Activated naive CD8-positive, alpha-beta T cell treated with anti-CD3 and anti-CD28 coated beads, Interleukin-2, amount 50 U/mL, for 24 hours (primary cell): ENCODE results near the gene LDLRAD4.
A peak's percentile ranks its signal among the peaks of the same experiment; 100 is the strongest.
"Not testable (repeated sequence)": the region's sequence is repeated elsewhere in the genome, so short reads cannot be mapped to it uniquely, and the experiment has no call there.

Experiments used
- ATAC-seq: fragments of 150-1000 bp; cut with Tn5 transposase; one replicate; pipeline ENCODE4 v1.10.0; 2021
- DNase-seq: peaks from one replicate; pipeline ENCODE4 v3.0.0; 2021
- H3K27ac Mint-ChIP-seq: one replicate; pipeline ENCODE4 v1.8.0; 2021; ENCODE audit warnings: mild to moderate bottlenecking, mixed read lengths
- H3K27me3 Mint-ChIP-seq: one replicate; pipeline ENCODE4 v1.8.0; 2021; ENCODE audit warnings: mixed read lengths
- H3K36me3 Mint-ChIP-seq: one replicate; pipeline ENCODE4 v1.8.0; 2021; ENCODE audit warnings: low read depth, mixed read lengths
- H3K4me1 Mint-ChIP-seq: one replicate; pipeline ENCODE4 v1.8.0; 2021; ENCODE audit warnings: mixed read lengths
- H3K4me3 Mint-ChIP-seq: one replicate; pipeline ENCODE4 v1.8.0; 2021; ENCODE audit warnings: mild to moderate bottlenecking, moderate library complexity, mixed read lengths
- H3K9me3 Mint-ChIP-seq: one replicate; pipeline ENCODE4 v1.8.0; 2021; ENCODE audit warnings: mixed read lengths

LDLRAD4 gene

GRCh38 chr18:13259701-13260100 lies 41.1 kb downstream of the LDLRAD4 start:
- H3K27ac Mint-ChIP-seq: no peak overlapping the region
- ATAC-seq (no peak), DNase-seq (no peak)
- H3K27me3 Mint-ChIP-seq: peaks cover 1% of the 10 kb centered on the region
- no peak overlapping the region for H3K4me3 Mint-ChIP-seq
- H3K4me1 Mint-ChIP-seq: peaks cover 28% of the 10 kb centered on the region
- H3K9me3 Mint-ChIP-seq: no peaks in the 10 kb centered on the region
- no peaks in the 10 kb centered on the region for H3K36me3 Mint-ChIP-seq

- Mint-ChIP-seq H3K9me3 (no peaks in the 10 kb centered on the region), H3K27me3 (peaks cover 1% of the 10 kb centered on the region), H3K4me1 (peaks cover 35% of the 10 kb centered on the region), H3K36me3 (no peaks in the 10 kb centered on the region), H3K4me3 (no peak overlapping the region), H3K27ac (no peak overlapping the region)
- ATAC-seq: no peak
- DNase-seq: no peak
Measured at GRCh38 chr18:13260197-13260934, 41.8 kb downstream of the LDLRAD4 start.

DNA sequence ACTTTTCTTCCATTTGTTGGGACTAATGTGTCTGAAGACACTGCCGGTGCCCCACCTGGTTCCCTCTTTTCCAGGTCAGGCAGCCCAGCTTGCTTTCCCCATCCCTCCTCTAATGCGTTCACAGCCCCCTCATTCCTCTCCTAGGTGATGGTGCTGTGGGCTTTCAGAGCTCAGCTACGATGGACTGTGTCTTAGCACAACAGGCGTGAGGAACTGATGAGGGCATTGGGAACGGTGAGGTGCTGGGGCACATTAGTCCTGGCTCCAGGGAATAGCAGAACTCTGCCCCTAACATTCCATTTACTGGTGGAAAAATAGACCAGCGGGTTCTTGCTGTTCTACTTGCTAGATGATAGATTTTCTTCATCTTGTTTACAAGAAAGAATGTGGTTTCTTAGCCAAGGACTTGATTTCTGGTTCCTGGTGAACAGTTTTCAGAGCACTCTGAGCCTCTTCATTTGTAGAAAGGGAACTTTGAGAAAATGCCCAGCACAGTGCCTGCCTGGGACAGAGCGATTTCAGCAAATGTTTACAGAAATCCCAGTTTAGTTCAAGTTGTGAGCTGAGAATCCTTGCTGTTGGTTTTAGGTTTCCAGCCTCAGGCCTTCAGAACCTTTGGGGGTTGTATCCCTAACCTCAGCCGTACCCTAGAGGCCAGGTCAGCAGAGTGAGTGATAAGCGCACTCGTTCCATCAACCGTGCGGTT lies 42.5 kb downstream of the LDLRAD4 start:
- Mint-ChIP-seq H3K4me1 (peaks cover 42% of the 10 kb centered on the region), H3K27me3 (peaks cover 1% of the 10 kb centered on the region), H3K36me3 (no peaks in the 10 kb centered on the region), H3K4me3 (no peak overlapping the region), H3K27ac (no peak overlapping the region), H3K9me3 (no peaks in the 10 kb centered on the region)
- no peak for ATAC-seq
- DNase-seq: no peak

DNA sequence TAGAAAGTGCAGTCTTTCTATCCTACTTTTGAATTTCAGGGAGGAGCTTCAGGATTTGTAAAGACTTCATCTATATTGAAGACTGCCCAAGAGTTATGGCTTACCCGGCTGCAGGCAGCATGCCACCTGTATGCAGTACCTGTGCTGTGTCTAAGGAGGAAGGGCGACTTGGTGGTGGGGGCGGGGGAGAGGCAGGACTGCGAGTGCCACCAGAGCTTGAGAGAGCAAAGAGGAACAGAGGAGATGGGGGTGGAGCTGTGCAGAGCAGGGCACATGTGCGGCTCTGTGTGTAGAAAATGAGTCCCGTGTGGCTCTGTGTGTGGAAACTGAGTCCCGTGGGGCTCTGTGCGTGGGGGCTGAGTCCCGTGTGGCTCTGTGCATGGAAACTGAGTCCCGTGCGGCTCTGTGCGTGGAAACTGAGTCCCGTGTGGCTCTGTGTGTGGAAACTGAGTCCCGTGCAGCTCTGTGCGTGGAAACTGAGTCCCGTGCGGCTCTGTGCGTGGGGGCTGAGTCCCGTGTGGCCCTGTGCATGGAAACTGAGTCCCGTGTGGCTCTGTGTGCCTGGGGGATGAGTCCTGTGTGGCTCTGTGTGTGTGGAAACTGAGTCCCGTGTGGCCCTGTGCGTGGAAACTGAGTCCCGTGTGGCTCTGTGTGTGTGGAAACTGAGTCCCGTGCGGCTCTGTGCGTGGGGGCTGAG lies 43.2 kb downstream of the LDLRAD4 start:
- peaks cover 49% of the 10 kb centered on the region for H3K4me1 Mint-ChIP-seq
- DNase-seq (no peak), ATAC-seq (no peak)
- no peaks in the 10 kb centered on the region for H3K36me3 Mint-ChIP-seq
- no peaks in the 10 kb centered on the region for H3K9me3 Mint-ChIP-seq
- H3K4me3 Mint-ChIP-seq: no peak overlapping the region
- H3K27ac Mint-ChIP-seq: no peak overlapping the region
- H3K27me3 Mint-ChIP-seq: peaks cover 1% of the 10 kb centered on the region

GRCh38 chr18:13262358-13262680 lies 43.8 kb downstream of the LDLRAD4 start:
- not testable (repeated sequence) for H3K27me3 Mint-ChIP-seq, H3K9me3 Mint-ChIP-seq, H3K36me3 Mint-ChIP-seq, H3K27ac Mint-ChIP-seq, ATAC-seq, H3K4me3 Mint-ChIP-seq, DNase-seq
- peaks cover 54% of the 10 kb centered on the region for H3K4me1 Mint-ChIP-seq

- Mint-ChIP-seq H3K27ac (no peak overlapping the region), H3K27me3 (peaks cover 1% of the 10 kb centered on the region), H3K9me3 (no peaks in the 10 kb centered on the region), H3K4me3 (no peak overlapping the region), H3K36me3 (no peaks in the 10 kb centered on the region), H3K4me1 (peaks cover 62% of the 10 kb centered on the region)
- ATAC-seq: no peak
- no peak for DNase-seq
Measured at GRCh38 chr18:13262839-13263691, 44.5 kb downstream of the LDLRAD4 start.

DNA sequence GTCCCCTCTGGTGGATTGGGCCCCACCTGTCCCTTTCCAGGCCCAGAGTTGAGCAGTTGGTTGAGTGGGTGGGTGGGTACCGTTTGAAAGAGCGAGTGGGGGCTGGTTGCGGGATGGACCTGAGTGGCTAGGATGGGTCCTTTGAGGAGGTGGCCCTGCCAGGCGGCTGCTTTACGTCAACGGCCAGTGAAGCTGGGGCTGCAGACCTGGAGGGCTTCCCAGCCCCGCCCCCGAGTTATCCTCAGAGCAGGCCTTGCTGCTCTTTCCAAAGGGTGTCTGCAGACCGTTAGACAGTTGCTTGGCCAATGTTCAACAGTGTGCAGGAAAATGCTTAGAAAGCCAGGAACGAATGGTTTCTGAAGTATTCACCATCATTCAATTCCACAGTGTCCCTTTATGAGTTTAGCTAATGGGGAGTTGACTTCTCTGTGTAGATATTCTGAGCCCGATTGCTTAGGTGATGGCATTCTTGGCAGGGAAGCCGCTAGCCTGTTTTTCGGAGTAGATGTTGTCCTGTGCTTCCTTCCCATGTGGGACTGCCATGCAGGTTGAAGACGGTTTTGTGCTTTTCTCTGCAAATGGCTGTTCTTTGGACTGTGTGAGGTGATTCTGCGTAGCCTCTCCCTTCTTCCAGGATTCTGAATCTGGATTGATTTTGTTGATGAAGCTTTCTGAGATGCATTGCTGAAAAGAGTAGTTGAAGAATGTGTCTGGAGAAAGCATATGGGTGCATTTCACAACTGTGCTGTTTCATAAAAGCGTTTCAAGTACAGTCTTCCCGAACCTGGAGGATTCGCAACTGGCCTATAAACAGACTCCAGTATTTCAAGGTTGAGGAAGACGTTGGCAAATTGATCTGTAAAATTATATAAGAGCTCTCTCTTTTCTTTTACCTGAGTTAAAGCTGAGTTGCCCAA lies 45.8 kb downstream of the LDLRAD4 start:
- H3K27me3 Mint-ChIP-seq: peaks cover 1% of the 10 kb centered on the region
- H3K27ac Mint-ChIP-seq: no peak overlapping the region
- DNase-seq: no peak
- peaks cover 75% of the 10 kb centered on the region for H3K4me1 Mint-ChIP-seq
- no peak for ATAC-seq
- H3K9me3 Mint-ChIP-seq: no peaks in the 10 kb centered on the region
- H3K36me3 Mint-ChIP-seq: no peaks in the 10 kb centered on the region
- H3K4me3 Mint-ChIP-seq: no peak overlapping the region

DNA sequence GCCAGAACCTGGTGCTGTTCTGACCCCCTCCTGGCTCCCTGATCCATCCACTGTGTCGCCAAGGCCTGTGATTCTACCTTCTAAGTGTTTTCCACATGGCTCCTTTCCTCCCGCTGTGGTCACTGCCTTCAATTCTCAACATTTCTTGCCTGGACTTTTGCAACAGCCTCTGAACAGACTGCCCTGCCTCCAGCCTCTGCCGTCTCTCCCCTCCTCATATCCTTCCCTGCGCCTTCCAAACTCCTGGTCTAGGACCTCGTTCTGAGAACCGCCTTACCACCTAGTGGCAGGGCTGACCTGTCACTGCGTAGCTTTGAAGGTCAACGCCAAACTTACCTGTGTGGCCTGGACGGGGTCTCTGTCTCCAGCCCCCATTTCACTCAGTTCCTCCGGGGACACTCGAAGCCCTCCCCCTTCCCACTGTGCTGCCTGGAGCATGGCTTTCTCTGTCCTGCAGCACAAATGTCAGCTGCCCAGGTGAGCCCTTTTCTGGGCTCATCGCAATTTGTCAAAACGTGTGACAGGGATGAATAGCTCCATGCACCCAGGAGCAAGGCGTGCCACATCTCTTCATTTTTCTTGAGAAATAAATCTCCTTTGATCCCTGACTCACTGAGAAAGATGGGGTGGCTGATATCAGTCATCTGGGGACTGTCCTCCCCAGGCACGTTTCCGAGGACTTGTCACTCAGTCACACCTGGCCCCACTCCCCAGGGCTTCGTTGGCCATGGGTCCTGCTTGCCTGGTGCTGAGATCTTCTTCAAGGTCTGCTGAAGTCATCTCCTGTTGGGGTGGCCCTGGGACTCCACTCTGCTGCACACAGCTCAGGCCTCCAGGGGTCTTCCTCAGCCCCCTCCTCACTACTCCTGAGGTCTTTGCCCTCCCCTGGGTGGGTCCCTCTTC lies 46.7 kb downstream of the LDLRAD4 start:
- peak; percentile 72 for ATAC-seq
- H3K9me3 Mint-ChIP-seq: no peaks in the 10 kb centered on the region
- peaks cover 1% of the 10 kb centered on the region for H3K27me3 Mint-ChIP-seq
- H3K4me1 Mint-ChIP-seq: peaks cover 78% of the 10 kb centered on the region
- peak; percentile 55 for DNase-seq
- H3K27ac Mint-ChIP-seq: peak overlapping the region; percentile 81
- H3K36me3 Mint-ChIP-seq: no peaks in the 10 kb centered on the region
- H3K4me3 Mint-ChIP-seq: peak overlapping the region; percentile 52

- peak overlapping the region; percentile 81 for H3K27ac Mint-ChIP-seq
- H3K4me1 Mint-ChIP-seq: peaks cover 72% of the 10 kb centered on the region
- peaks cover 1% of the 10 kb centered on the region for H3K27me3 Mint-ChIP-seq
- DNase-seq: no peak
- H3K36me3 Mint-ChIP-seq: no peaks in the 10 kb centered on the region
- no peak for ATAC-seq
- no peaks in the 10 kb centered on the region for H3K9me3 Mint-ChIP-seq
- peak overlapping the region; percentile 52 for H3K4me3 Mint-ChIP-seq
Measured at GRCh38 chr18:13265911-13266217, 47.3 kb downstream of the LDLRAD4 start.

DNA sequence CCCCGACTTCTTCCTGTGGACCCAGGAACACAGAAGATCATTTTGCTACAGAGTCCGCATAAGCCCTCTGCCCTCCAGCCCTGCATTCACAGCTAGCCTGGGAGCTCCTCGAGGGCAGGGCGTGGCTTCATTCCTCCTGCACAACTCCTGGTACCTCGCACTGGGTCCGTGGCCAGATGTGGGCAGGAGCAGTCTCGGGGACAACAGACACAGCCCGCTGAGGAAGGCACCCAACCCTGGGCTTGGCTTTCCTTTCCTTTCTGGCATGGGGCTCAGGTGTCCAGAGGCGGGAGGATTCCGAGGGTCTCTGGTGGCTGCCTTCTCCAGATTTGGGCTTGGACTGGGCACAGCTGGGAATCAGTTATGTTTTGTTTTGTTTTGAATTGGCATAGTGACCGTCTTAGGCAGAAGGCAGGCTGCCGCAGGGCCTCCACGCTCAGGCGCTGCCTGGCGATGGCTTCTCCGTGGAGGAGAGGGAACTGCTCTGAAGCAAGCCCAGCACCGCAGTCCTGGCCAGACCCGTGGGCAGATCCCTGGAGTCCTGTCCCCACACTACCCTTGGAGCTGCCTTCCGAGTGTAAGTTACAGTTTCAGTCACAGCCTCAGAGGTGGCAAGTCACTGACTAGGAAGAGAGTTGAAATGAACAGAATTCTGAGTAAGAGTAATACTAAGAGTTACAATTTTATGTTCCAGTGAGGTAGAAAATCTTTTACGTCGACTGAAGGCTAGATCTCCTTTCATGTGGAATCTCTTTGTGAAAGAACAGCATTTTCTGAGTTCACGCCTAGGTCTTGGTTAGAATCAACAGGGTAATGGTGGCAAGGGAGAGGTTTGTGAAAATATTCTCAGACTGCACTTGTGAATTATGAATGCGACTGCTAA lies 47.9 kb downstream of the LDLRAD4 start:
- DNase-seq (peak; percentile 48), ATAC-seq (peak; percentile 85)
- peak overlapping the region; percentile 81 for H3K27ac Mint-ChIP-seq
- peak overlapping the region; percentile 64 for H3K4me3 Mint-ChIP-seq
- H3K27me3 Mint-ChIP-seq: peaks cover 1% of the 10 kb centered on the region
- no peaks in the 10 kb centered on the region for H3K36me3 Mint-ChIP-seq
- H3K9me3 Mint-ChIP-seq: no peaks in the 10 kb centered on the region
- peaks cover 66% of the 10 kb centered on the region for H3K4me1 Mint-ChIP-seq

DNA sequence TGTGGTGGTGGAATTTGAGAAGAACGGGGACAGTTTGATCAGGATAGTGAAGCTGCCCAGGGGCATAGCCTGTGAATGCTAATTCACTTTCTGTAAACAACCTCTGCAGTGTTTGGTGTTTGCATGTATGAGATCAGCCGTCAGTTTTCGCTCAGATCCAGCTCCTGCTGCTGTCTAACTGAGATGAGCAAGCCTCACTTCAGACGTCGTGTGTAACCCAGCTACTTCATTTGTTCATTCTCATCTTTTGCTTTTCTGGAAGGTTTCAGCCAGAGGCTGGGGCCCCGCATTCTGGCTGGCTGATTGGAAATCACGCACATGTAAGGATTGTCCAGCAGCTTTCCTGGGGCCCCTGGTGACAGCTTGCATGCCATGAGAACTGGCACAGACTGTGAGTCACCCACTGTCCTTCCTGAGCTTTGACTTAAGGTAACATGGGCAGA lies 48.9 kb downstream of the LDLRAD4 start:
- no peak for ATAC-seq
- H3K4me3 Mint-ChIP-seq: peak overlapping the region; percentile 64
- no peak for DNase-seq
- peaks cover 60% of the 10 kb centered on the region for H3K4me1 Mint-ChIP-seq
- H3K36me3 Mint-ChIP-seq: no peaks in the 10 kb centered on the region
- H3K27ac Mint-ChIP-seq: peak overlapping the region; percentile 81
- H3K9me3 Mint-ChIP-seq: no peaks in the 10 kb centered on the region
- H3K27me3 Mint-ChIP-seq: no peaks in the 10 kb centered on the region
